HepG2 (cell line): ENCODE results near the gene AGAP3. TPM values are rescaled to one million over a fixed set of nuclear protein-coding genes. Genes with fewer than 3 reads are reported as not detected.

Source experiments
- ATAC-seq: fragments of 200-7000 bp; cut with Tn5 transposase; 3 replicates; pipeline ENCODE4 v1.9.1; 2020; ENCODE audit warnings: mild to moderate bottlenecking, moderate library complexity
- BruUV-seq: library from RNA; stranded (reverse); fragments of 400-500 nt; replicated peaks from 2 replicates; lab custom pipeline; 2021; lab: Mats Ljungman, UMichigan
- CTCF ChIA-PET: fragments of 300-600 bp; formaldehyde crosslinking; extraction: SDS; loops from one replicate; lab custom pipeline; 2021; ENCODE audit warnings: low total read pairs, inconsistent platforms, low intra/inter-chr PET ratio; lab: Yijun Ruan, JAX
- POLR2A ChIA-PET: fragments of 350-600 bp; sonication (Branson Sonifier 250); formaldehyde crosslinking; loops from one replicate; lab custom pipeline; 2020; ENCODE audit warnings: antibody characterized with exemption, inconsistent platforms; lab: Yijun Ruan, JAX
- DNase-seq: peaks from one replicate; pipeline ENCODE4 v3.0.0-alpha.2; 2015; ENCODE audit warnings: low spot score
- FAIRE-seq: peaks from 3 replicates; lab custom pipeline; 2011; peaks lifted over from hg19 to GRCh38; lab: Jason Lieb, UNC
- H2AFZ ChIP-seq: one replicate; pipeline ENCODE4 v1.6.1; 2011; ENCODE audit warnings: low read length, inconsistent platforms
- H3K27ac ChIP-seq: fragments of 300-600 bp; 3 replicates; pipeline ENCODE4 v1.8.0; 2011; ENCODE audit warnings: mixed run types, mild to moderate bottlenecking, mixed read lengths, low read length, inconsistent platforms; ENCODE audit not compliant: insufficient read depth; ENCODE audit errors: extremely low read length
- H3K27me3 ChIP-seq, 2 experiments: fragments of 200-600 bp in 1 of 2; 2 replicates in 1 of 2; 3 replicates in 1 of 2; pipeline versions ENCODE4 v1.6.0 to v1.8.0; 2011; ENCODE audit warnings: low read length in 2 of 2, mild to moderate bottlenecking in 2 of 2, moderate library complexity in 2 of 2, inconsistent platforms in 1 of 2; ENCODE audit not compliant: insufficient read depth in 2 of 2, control insufficient read depth in 1 of 2
- H3K36me3 ChIP-seq, 2 experiments: fragments of 200-600 bp in 1 of 2; replicated peaks in 1 of 2; 2 replicates in 1 of 2; 3 replicates in 1 of 2; pipeline versions ENCODE4 v1.5.1 to v1.8.0; 2011; ENCODE audit warnings: low read length in 2 of 2, inconsistent platforms in 1 of 2; ENCODE audit not compliant: insufficient read depth in 2 of 2, control insufficient read depth in 1 of 2
- H3K4me1 ChIP-seq: 2 replicates; pipeline ENCODE4 v1.5.1; 2012; ENCODE audit warnings: low read length, inconsistent platforms; ENCODE audit not compliant: insufficient read depth
- H3K4me2 ChIP-seq: 2 replicates; pipeline ENCODE4 v1.6.0; 2011; ENCODE audit warnings: low read depth, low read length, inconsistent platforms
- H3K4me3 ChIP-seq, 3 experiments: fragments of 200-600 bp in 1 of 3; sonication (generic), shearing (Covaris generic) in 1 of 3; replicated peaks in 1 of 3; 2 replicates each; pipeline ENCODE4 v1.5.1; 2011 to 2016; ENCODE audit warnings: low read length in 3 of 3, inconsistent platforms in 2 of 3, low read depth in 2 of 3, mild to moderate bottlenecking in 2 of 3, control low read depth in 1 of 3, mixed read lengths in 1 of 3; ENCODE audit not compliant: insufficient read depth in 1 of 3
- H3K79me2 ChIP-seq: one replicate; pipeline ENCODE4 v1.6.1; 2011; ENCODE audit warnings: low read length, inconsistent platforms; ENCODE audit not compliant: insufficient read depth
- H3K9ac ChIP-seq: 2 replicates; pipeline ENCODE4 v1.6.0; 2011; ENCODE audit warnings: mild to moderate bottlenecking, low read depth, low read length, inconsistent platforms; ENCODE audit not compliant: insufficient read depth
- H3K9me3 ChIP-seq: 2 replicates; pipeline ENCODE4 v1.5.1; 2012; ENCODE audit warnings: mild to moderate bottlenecking, low read length
- H4K20me1 ChIP-seq: 2 replicates; pipeline ENCODE4 v1.6.0; 2011; ENCODE audit warnings: inconsistent platforms, mild to moderate bottlenecking, low read length, moderate library complexity; ENCODE audit not compliant: insufficient read depth
- BRCA1 ChIP-seq: sonication (generic); formaldehyde crosslinking; IDR thresholded peaks from 2 replicates; pipeline ENCODE4 v1.4.0; 2020; ENCODE audit warnings: missing genetic modification reagents
- EED ChIP-seq: sonication (generic); formaldehyde crosslinking; IDR thresholded peaks from 2 replicates; pipeline ENCODE4 v1.5.0; 2020; ENCODE audit warnings: mild to moderate bottlenecking, missing genetic modification reagents
- FOXO4 ChIP-seq: sonication (generic); formaldehyde crosslinking; conservative IDR thresholded peaks from 2 replicates; pipeline ENCODE4 v1.8.1; 2023; ENCODE audit warnings: missing genetic modification reagents
- GLI4 ChIP-seq: sonication (generic); formaldehyde crosslinking; IDR thresholded peaks from 2 replicates; pipeline ENCODE4 v1.5.1; 2020; ENCODE audit warnings: missing genetic modification reagents, mild to moderate bottlenecking, moderate library complexity, borderline replicate concordance
- HOXA3 ChIP-seq: sonication (generic); formaldehyde crosslinking; IDR thresholded peaks from 2 replicates; pipeline ENCODE4 v1.5.0; 2020; ENCODE audit warnings: missing genetic modification reagents
- RFX5 ChIP-seq: IDR thresholded peaks from 2 replicates; pipeline ENCODE4 v1.6.1; 2011; ENCODE audit warnings: low read depth, low read length, improper control_type of control experiment
- SRY ChIP-seq: sonication (generic); formaldehyde crosslinking; IDR thresholded peaks from 2 replicates; pipeline ENCODE4 v1.8.0; 2022; ENCODE audit warnings: mild to moderate bottlenecking, missing genetic modification reagents
- SSRP1 ChIP-seq: IDR thresholded peaks from 2 replicates; pipeline ENCODE4 v1.6.1; 2016; ENCODE audit warnings: control low read depth
- ZNF615 ChIP-seq: sonication (generic); formaldehyde crosslinking; IDR thresholded peaks from 2 replicates; pipeline ENCODE4 v1.5.0; 2020; ENCODE audit warnings: mild to moderate bottlenecking, missing genetic modification reagents, borderline replicate concordance
- WGBS: methylation state at CpG from one replicate; pipeline ENCODE4 v1.1.6; 2017; ENCODE audit warnings: low lambda C conversion rate; 5-methylcytosine and 5-hydroxymethylcytosine counted together
- in situ Hi-C: cut with HindIII; loops from 2 replicates; pipeline ENCODE4 v1.10.0; 2017; ENCODE audit warnings: low pct_unique_long_range_greater_than_20kb; ENCODE audit not compliant: extremely low pct_ligation_motif_present
- intact Hi-C: fragments of 100-400 bp; cut with micrococcal nuclease; formaldehyde crosslinking; loops from one replicate; pipeline ENCODE4 v1.10.0; 2022; ENCODE audit not compliant: unreplicated experiment
- polyA plus RNA-seq, 8 experiments: library from polyadenylated mRNA; depleted of rRNA in 3 of 8; stranded (reverse) in 7 of 8; unstranded in 1 of 8; fragments of >200 nt; fragmentation: Illumina TruSeq in 4 of 8; extraction: Trizol in 4 of 8; gene quantifications; 2 replicates each; pipeline versions ENCODE4 v1.2.1 to v1.2.3, GENCODE V29; 2011 to 2016; ENCODE audit warnings: low read depth in 4 of 8, missing spikeins in 1 of 8, mixed read lengths in 1 of 8; ENCODE audit not compliant: insufficient read depth in 1 of 8
- total RNA-seq, 5 experiments: library from RNA; depleted of rRNA; stranded (reverse); fragments of >200 nt; fragmentation: Illumina TruSeq; extraction: Trizol; gene quantifications; 2 replicates each; pipeline ENCODE4 v1.2.3, GENCODE V29; 2016; ENCODE audit warnings: low read depth in 1 of 5

AGAP3 gene
- total and polyA plus RNA-seq, 2 of the 13 experiments (the other 11 are each of a cell fraction or from before 2014, with no cell fraction given): 31.3 to 61.4 TPM

DNA sequence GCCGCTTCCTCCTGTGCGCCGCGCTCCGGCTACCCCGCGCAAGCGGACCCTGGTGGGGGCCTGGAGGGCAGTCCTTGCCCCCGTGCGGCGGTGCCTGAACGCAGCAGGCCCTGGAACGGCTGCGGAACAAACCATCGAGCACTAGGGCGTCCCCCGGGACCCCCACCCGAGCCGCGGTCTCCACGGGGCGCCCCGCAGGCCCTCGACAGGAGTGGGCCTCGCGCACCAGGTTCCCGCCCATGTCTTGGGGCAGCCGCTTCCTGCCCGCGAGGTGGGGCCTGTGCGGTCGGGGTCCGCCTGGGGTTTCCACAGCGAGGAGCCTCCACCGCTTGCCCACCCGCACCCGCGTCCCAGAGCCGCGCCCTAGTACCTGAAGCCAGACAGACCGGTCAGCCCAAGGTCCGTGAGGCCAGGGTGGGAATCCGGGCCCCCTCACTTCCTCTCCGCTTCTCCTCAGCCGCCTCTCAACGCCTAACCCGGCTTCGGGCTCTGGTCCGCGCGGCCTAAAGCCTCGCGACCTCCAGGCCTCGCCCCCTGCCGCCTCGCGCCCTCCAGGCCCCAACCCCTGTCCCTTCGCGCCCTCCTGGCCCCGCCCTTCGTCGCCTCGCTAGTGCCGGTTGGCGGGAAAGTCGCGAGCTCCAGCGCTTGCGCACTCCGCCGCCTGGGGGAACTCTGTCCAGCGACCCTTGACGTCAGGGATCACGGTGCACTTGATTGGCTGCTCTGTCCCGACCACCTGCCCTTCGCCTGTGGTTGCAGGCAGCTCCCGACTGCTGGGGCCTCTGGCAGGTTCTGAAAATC lies 88.2 kb downstream of the AGAP3 start:
- ChIA-PET POLR2A (no interaction called here), CTCF (no interaction called here)
- WGBS: 83% methylated on average over 51 of the region's 77 CpGs
- no peaks in the 10 kb centered on the region for H3K9me3 ChIP-seq
- ATAC-seq: no peak
- no peak overlapping the region for H3K27ac ChIP-seq
- no peak overlapping the region for H3K9ac ChIP-seq
- intact Hi-C loops: loop anchor here (10.0 kb wide), 1 partner anchor 130 kb away; no protein-coding TSS in a partner anchor
- no TSS peak for BruUV-seq
- peaks cover 0 to 45% of the 10 kb centered on the region in 2 experiments; a peak in 3 of 5 replicates for H3K27me3 ChIP-seq
- peak; percentile 60; the same call in 1 of the 2 replicates for TF ChIP-seq RFX5
- TF ChIP-seq GLI4: no peak
- in situ Hi-C loops: no loop called here
- H3K36me3 ChIP-seq: no peaks in the 10 kb centered on the region
- no peaks in the 10 kb centered on the region for H4K20me1 ChIP-seq
- no peaks in the 10 kb centered on the region for H3K79me2 ChIP-seq
- no peaks in the 10 kb centered on the region for H3K4me1 ChIP-seq
- DNase-seq: no peak
- no peak overlapping the region for H3K4me2 ChIP-seq
- no peak overlapping the region for H3K4me3 ChIP-seq
- no peak for FAIRE-seq
- no peak overlapping the region for H2AFZ ChIP-seq

DNA sequence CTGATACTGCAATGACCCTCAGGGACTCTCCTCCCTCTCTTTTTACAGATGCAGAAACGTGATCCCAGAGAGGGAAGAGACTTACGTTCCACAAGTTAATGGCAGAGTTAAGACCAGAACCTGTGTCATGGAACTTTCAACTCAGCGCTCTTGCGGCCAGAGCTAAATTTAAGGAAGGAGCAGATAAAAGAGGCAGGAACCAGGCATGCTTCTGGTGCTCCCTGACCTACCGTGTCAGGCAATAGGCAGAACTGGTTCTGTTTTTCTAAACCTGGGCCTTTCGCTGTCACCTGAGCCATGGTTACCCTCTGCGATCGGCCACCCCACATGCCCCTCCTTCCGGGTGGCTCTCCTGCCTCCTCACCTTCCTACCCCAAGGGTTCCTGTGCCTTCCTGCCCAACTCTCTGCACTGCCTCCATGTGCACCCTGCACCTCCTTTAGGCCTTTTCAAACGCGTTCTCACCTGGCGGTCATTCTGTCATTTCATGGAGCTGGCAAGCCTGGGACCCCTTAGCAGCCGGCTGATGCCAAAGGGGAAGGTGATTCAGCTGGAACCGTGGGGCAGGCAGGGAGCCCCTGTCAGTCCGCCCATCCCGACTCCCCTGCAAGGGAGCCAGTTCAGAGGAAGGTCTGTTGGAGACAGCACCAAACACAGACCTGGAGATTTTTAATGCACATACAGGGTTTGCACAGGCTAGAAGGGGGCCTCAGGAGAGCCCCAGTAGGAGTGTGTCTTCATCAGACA lies 88.9 kb downstream of the AGAP3 start:
- Histone ChIP-seq H3K9me3 (no peaks in the 10 kb centered on the region), H3K4me3 (no peak overlapping the region), H3K4me1 (no peaks in the 10 kb centered on the region), H3K79me2 (no peaks in the 10 kb centered on the region), H4K20me1 (no peaks in the 10 kb centered on the region), H3K27me3 (peaks cover 0 to 43% of the 10 kb centered on the region in 2 experiments; a peak in 3 of 5 replicates), H3K4me2 (no peak overlapping the region), H3K36me3 (no peaks in the 10 kb centered on the region), H3K9ac (no peak overlapping the region), H2AFZ (no peak overlapping the region), H3K27ac (no peak overlapping the region)
- no TSS peak for BruUV-seq
- no peak for ATAC-seq
- FAIRE-seq: no peak
- CTCF ChIA-PET: interaction anchor here (1.0 kb wide), 1 partner anchor 51 kb away, joined by 3 read pairs; no protein-coding TSS in a partner anchor
- intact Hi-C loops: loop anchor here (10.0 kb wide), 1 partner anchor 130 kb away; no protein-coding TSS in a partner anchor
- POLR2A ChIA-PET: no interaction called here
- TF ChIP-seq HOXA3 (CRISPR knock-in tag): no peak
- TF ChIP-seq SRY (CRISPR knock-in tag): no peak
- no peak for TF ChIP-seq ZNF615 (CRISPR knock-in tag)
- no peak for TF ChIP-seq FOXO4 (CRISPR knock-in tag)
- TF ChIP-seq EED (CRISPR knock-in tag): no peak
- TF ChIP-seq SSRP1 (CRISPR knock-in tag): no peak
- TF ChIP-seq BRCA1 (CRISPR knock-in tag): no peak
- in situ Hi-C loops: no loop called here
- WGBS: 62% methylated on average over 14 of the region's 16 CpGs
- DNase-seq: no peak
